ENCODE measurements around the gene FAR2.

- TF ChIP-seq TAF1 (IDR thresholded peaks at IDR 0.05; ENCODE audit: low read depth): no peak
- TF ChIP-seq REST (IDR thresholded peaks at IDR 0.05; ENCODE audit: low read depth): no peak
- TF ChIP-seq YY1 (IDR thresholded peaks at IDR 0.05; ENCODE audit: low read depth): no peak
- no peak for TF ChIP-seq FOXM1 (IDR thresholded peaks at IDR 0.05; ENCODE audit: borderline replicate concordance, low read depth)
- no peak for TF ChIP-seq EP300 (IDR thresholded peaks at IDR 0.05; ENCODE audit: borderline replicate concordance)
- no peak for TF ChIP-seq TCF12 (IDR thresholded peaks at IDR 0.05; ENCODE audit: low read depth)
- no peak for TF ChIP-seq EGR1 (IDR thresholded peaks at IDR 0.05)
- no peak for TF ChIP-seq USF1 (IDR thresholded peaks at IDR 0.05)
- no peak for TF ChIP-seq CREB1 (IDR thresholded peaks at IDR 0.05; ENCODE audit: low read depth)
- TF ChIP-seq CEBPB (IDR thresholded peaks at IDR 0.05): no peak
- TF ChIP-seq TEAD4 (IDR thresholded peaks at IDR 0.05): no peak
Observed at GRCh38 chr12:29374913-29375312, 225.8 kb downstream of the FAR2 start.
